ENCODE measurements around the gene MYO1B.
A peak's percentile ranks its signal among the peaks of the same experiment; 100 is the strongest.

The MYO1B gene

GRCh38 chr2:191362841-191363240, 117.6 kb downstream of the MYO1B start:
- DNase-seq (ENCODE audit: low spot score) = no peak

- no peak for DNase-seq (ENCODE audit: low spot score)
These were observed 118.1 kb downstream of the MYO1B start for GRCh38 chr2:191363267-191363666.

DNA sequence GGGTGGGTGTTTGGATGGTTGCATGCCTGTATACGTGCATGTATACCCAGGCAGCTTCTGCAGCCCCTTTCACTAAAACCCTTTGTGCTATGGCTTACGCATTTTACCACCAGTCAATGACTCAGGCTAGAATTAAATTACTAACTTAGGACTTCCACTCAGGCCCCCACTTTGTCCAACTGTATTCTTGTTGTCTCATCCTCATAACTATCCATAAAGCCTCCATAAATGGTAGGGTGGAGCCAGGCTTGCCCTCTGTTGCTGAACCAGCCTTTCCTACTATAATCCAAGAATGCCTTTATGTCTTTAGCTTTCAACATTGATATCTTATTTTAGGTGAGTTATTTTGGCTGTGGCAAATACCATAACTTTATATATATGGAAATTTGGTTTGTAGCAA, 119.9 kb downstream of the MYO1B start:
- DNase-seq (ENCODE audit: low spot score) = no peak

- DNase-seq (ENCODE audit: low spot score) = no peak
These were observed 121.0 kb downstream of the MYO1B start for GRCh38 chr2:191366199-191366598.

DNA sequence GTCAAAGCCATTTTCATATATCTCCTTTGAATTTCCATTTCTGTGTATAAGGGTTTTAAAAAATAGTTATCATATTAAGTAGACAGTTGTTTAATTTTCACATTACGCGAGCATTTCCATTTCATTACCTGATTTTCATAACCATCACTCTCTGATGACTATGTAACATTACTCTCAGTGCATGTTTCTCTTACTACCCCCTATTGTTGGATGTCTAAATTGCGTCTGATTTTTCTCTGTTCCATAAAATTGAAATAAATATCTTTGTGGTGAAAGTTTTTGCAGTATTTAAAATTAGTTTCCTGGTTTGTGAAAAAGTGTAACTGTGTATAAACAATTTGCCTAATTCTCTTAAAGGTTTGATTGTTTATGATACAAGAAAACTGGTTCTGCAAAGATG, 123.8 kb downstream of the MYO1B start:
- DNase-seq (ENCODE audit: low spot score) = no peak

DNA sequence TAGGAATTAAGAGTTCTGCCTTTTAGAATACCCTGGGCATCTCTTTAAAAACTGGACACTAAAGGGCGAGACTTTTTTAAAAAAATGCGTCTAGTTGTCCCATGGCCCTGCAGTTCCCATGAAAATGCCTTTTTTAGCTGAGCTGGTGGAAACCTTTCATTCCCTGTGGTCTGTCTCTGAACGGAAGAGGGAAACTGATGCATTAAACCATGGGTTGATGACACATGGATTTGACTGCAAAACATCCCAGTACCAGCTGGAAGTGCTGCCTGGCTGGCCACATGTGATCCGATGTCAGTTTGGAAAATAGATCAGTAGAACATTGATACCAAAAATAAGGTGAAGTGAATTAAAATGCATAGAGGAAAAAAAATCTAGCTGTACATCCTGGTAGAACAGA, 129.2 kb downstream of the MYO1B start:
- no peak for DNase-seq (ENCODE audit: low spot score)

DNA sequence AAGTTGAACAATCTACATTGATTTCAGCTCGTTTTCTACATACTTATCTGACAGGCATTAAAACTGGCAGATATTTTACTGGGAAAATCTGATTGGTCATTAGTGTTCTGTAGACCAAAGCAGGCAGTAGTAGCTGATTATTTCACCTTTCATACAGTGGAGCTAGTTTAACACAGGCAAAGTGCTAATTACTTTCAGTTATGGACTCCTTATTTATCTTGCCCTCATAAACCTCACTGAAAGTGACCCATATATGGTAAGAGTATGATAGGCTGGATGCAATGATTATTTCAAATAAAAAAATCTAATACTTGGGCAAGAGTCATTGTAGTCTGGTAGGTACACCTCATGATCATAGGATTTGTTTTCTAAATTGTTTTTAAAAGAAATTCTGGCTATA, 129.7 kb downstream of the MYO1B start:
- DNase-seq (ENCODE audit: low spot score) = no peak

DNA sequence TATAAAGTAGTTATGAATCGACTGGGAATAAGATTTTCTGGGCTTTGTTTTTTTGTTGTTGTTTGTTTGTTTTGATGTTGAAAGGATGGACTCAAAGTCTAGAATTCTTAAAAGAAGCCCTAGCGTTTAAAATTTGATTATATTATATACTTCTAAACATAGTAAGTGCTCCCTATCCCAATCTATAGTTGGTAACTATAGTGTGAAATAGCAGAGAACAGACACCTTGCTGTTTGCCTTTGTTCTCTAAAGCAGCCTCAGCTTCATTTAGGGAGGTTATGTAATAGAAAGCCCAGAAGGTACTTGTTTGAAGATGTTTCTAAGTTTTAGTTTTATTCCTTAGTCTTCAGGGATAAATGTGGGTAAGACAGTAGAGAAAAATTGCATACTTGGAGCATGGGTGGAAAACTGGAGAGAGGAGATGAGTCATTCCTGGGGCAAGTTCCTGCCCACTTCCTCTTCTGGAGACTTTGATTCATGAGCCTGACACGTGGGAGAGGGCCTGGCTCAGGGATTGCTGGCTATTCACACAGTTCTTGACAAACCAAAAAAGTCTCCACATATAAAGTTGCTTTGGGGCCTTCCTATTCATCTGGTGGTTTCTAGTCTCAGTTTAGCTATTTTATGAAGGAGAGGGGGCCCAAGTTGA, 131.9 kb downstream of the MYO1B start:
- DNase-seq (ENCODE audit: low spot score) = peak; percentile 32

DNA sequence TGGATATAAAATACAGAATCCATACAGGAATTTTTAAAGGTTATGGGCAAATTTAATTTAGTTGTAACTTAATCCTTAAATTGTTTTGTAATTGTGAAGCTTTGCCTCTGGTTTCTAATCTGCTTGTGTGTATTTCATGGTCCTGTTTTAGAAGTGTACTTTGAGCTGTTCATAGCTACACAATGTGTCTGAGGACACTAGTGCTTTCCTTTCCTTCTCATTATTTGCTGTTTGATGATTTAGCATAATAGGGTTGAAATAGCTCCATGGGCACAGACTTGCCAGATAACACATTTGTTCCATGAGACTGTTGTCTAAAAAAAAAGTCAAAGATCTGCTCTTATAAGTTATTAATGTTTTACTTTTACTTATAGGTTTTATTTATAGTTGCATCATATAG, 134.2 kb downstream of the MYO1B start:
- DNase-seq (ENCODE audit: low spot score) = no peak

- DNase-seq (ENCODE audit: low spot score) = no peak
These were observed 137.6 kb downstream of the MYO1B start for GRCh38 chr2:191382801-191383200.

DNA sequence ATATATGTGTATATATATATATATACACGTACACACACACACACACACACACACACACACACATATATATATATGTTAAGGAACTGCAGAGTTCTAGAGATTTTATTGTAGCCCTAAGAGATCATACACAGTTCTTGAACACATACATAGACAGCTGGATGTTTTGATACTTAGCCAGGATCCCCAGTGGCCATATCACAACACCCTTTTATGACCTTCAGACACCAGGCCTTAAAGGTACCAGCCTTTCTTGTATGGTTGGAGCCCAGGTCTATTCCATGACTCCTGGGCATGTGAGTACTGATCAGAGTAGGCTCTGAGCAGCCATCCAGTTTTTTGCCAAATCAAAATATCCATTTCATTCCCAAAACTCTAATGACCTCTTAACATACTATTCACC, 138.3 kb downstream of the MYO1B start:
- DNase-seq (ENCODE audit: low spot score) = no peak

- DNase-seq (ENCODE audit: low spot score) = no peak
These were observed 139.6 kb downstream of the MYO1B start for GRCh38 chr2:191384829-191385228.

DNA sequence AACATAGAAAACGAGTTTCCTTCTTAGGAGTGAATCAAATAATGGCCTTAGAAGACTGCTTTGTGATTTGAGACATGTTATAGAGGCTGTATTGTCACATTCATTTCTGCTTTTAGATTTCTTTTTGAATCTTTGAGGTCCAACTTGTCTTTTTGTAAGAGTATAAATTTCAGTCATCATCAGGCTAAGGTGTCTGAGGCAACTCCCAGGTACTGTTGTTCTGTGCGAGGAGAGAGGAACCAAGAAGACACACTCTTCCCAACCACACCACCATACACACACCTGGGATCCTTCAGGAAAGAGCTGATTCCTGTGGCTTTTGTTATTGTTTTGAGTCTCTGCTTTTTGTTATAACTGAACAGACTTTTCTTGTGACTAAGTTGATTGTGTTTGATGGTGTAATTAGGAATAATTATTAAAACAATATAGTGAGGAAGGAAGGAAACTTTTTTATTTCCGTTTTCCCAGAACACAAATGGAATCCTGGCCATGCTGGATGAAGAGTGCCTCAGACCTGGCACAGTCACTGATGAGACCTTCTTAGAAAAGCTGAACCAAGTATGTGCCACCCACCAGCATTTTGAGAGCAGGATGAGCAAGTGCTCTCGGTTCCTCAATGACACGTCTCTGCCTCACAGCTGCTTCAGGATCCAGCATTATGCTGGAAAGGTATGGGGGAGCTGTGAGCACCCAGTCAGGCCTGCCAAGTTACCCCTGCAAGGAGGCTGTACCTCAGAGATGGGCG, 140.4 kb downstream of the MYO1B start:
- no peak for DNase-seq (ENCODE audit: low spot score)

GRCh38 chr2:191386938-191387536, 141.8 kb downstream of the MYO1B start:
- no peak for DNase-seq (ENCODE audit: low spot score)

- no peak for DNase-seq (ENCODE audit: low spot score)
These were observed 144.1 kb downstream of the MYO1B start for GRCh38 chr2:191389288-191389687.

- no peak for DNase-seq (ENCODE audit: low spot score)
These were observed 146.0 kb downstream of the MYO1B start for GRCh38 chr2:191391171-191391570.

DNA sequence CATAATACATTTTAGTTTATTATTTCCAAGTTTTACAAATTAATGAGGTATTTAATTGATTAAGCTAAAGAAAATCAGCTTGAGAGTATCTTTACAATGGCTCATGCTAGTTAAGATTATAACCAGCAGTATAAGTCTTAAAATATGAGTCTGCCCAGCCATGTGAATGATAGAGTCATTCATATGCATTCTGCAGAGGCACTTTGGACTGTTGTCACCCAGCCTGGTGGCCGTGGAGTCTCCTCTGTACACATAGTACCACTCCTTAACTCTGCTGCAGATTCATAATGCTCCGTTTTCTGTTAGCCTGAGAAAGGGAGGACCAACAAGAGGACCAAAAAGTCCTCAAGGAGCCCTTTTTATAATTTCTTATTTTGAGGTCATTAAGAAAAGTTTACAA, 148.8 kb downstream of the MYO1B start:
- DNase-seq (ENCODE audit: low spot score) = no peak

DNA sequence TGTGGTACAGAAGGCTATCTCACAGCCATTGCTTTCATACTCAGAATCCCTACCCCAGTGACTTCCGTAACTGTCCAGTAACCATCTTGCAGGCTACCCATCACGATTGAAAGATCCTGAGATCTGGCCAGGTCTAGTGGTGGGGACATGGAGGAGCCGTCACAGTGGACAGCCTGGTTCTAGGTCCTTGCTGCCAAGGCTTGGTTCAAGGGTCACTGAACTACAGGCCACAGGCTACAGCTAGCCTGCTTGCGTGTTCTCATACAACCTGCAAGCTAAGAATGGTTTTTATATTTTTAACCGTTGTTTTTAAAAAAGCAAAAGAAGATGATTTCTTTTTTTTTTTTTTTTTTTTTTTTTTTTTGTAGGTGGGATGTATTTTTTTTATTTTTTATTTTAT, 151.6 kb downstream of the MYO1B start:
- no peak for DNase-seq (ENCODE audit: low spot score)

DNA sequence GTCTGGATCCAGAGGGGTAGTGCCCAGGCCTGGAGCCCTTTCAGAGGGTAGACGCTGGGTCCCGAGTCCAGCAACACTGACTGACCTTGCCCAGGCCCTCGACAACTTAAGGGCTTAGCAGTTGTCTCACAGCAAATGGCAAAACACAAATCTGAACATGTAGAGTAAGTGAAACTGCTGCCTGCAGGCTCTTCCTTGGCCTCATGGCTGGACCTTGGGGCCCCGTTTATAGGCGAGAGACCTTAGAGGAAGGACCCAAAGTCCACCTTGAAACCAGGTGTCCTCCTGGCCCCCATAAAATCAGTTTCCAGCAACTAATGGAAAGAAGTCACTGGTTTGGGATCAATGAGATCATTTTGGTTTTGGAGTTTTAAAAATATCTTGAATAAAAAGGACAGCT, 154.4 kb downstream of the MYO1B start:
- no peak for DNase-seq (ENCODE audit: low spot score)

- DNase-seq (ENCODE audit: low spot score) = no peak
These were observed 156.1 kb downstream of the MYO1B start for GRCh38 chr2:191401287-191401686.

DNA sequence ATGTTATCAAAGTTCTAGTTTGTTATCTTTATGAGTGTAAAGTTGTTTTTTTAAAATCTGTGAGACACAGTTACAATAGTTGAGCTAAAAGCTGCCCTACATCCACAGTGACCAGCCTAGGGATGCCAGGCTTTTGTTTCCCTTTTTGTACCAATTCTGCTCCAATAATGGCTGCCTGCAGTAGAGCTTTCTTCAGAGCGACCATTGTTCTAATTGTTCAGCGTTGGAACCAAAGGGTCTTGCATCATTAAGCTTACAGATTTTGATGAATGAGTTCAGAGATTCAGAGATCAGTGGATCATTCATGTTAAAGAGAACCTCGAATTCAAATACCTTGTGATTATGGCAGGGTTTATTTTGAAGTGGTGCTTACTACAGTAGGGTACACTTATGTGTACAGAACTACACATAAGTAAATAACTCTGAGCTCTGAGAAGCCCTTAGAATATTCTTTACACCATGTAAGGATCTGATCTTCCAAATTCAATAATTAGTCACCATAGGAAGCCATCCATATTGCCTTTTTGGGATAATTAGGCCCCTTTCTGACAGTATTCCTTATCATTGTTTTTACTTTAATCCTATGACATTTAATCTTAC, 157.9 kb downstream of the MYO1B start:
- DNase-seq (ENCODE audit: low spot score) = no peak

- DNase-seq (ENCODE audit: low spot score) = no peak
These were observed 159.4 kb downstream of the MYO1B start for GRCh38 chr2:191404568-191404991.

GRCh38 chr2:191405546-191405945, 160.3 kb downstream of the MYO1B start:
- no peak for DNase-seq (ENCODE audit: low spot score)

Measured in putamen (tissue), 1 donor.